A549 (cell line): ENCODE data around the gene IQCN. TPM values are rescaled to one million over a fixed set of nuclear protein-coding genes. Genes with fewer than 3 reads are reported as not detected.

Experiments
- ATAC-seq, 2 experiments: fragments of 200-7000 bp in 1 of 2; fragments of >200 bp in 1 of 2; cut with Nextera tagmentation in 1 of 2; cut with Tn5 transposase in 1 of 2; 3 replicates each; pipeline versions ENCODE4 v1.8.0 to v1.9.1; 2018 to 2020; ENCODE audit warnings: mild to moderate bottlenecking in 1 of 2, moderate library complexity in 1 of 2
- CTCF ChIA-PET: fragments of 300-600 bp; sonication (Branson Sonifier 250); formaldehyde crosslinking; extraction: SDS; loops from one replicate; lab custom pipeline; 2021; ENCODE audit warnings: antibody characterized with exemption, inconsistent platforms; lab: Yijun Ruan, JAX
- POLR2A ChIA-PET: fragments of 350-600 bp; formaldehyde crosslinking; extraction: SDS; loops from one replicate; lab custom pipeline; 2021; ENCODE audit warnings: antibody characterized with exemption, inconsistent platforms; lab: Yijun Ruan, JAX
- DNase-seq, 2 experiments: peaks; one replicate each; pipeline versions ENCODE4 v3.0.0 to v3.0.0-alpha.2; 2011 to 2016; ENCODE audit warnings: low read depth in 1 of 2, low spot score in 1 of 2
- FAIRE-seq: peaks from 2 replicates; lab custom pipeline; 2011; peaks lifted over from hg19 to GRCh38; lab: Jason Lieb, UNC
- H3K27ac ChIP-seq, 2 experiments: fragments of >200 bp; sonication (Bioruptor Twin); formaldehyde crosslinking; 3 replicates each; pipeline ENCODE4 v1.5.1; 2016 to 2017
- H3K4me1 ChIP-seq: fragments of >200 bp; sonication (Bioruptor Twin); formaldehyde crosslinking; 3 replicates; pipeline ENCODE4 v1.6.1; 2016
- H3K4me2 ChIP-seq: fragments of >200 bp; sonication (Bioruptor Twin); formaldehyde crosslinking; 3 replicates; pipeline ENCODE4 v1.6.1; 2016
- H3K4me3 ChIP-seq: fragments of >200 bp; sonication (Bioruptor Twin); formaldehyde crosslinking; 3 replicates; pipeline ENCODE4 v1.5.1; 2016
- H3K9me3 ChIP-seq: fragments of >200 bp; sonication (Bioruptor Twin); formaldehyde crosslinking; 3 replicates; pipeline ENCODE4 v1.6.1; 2016
- CEBPB ChIP-seq, 2 experiments: fragments of >200 bp in 1 of 2; sonication (Bioruptor Twin) in 1 of 2; formaldehyde crosslinking in 1 of 2; IDR thresholded peaks; 2 replicates each; pipeline ENCODE4 v1.6.1; 2012 to 2016
- EHF ChIP-seq: fragments of 250-450 bp; sonication (Bioruptor Pico); IDR thresholded peaks from 2 replicates; pipeline ENCODE4 v1.5.0; 2020; ENCODE audit warnings: mild to moderate bottlenecking
- EHMT2 ChIP-seq: fragments of 200-600 bp; sonication (generic); IDR thresholded peaks from 2 replicates; pipeline ENCODE4 v1.6.1; 2016; ENCODE audit warnings: antibody characterized with exemption, low read depth, mild to moderate bottlenecking, moderate library complexity
- HDAC2 ChIP-seq: fragments of 200-600 bp; sonication (generic); IDR thresholded peaks from 2 replicates; pipeline ENCODE4 v1.6.1; 2016
- HOXB5 ChIP-seq: fragments of 250-450 bp; sonication (Bioruptor Pico); IDR thresholded peaks from 2 replicates; pipeline ENCODE4 v1.5.0; 2020; ENCODE audit warnings: mild to moderate bottlenecking, moderate library complexity
- JUN ChIP-seq, 2 experiments: fragments of >200 bp; sonication (Bioruptor Twin); formaldehyde crosslinking; IDR thresholded peaks; 2 replicates in 1 of 2; 3 replicates in 1 of 2; pipeline ENCODE4 v1.6.1; 2016 to 2017
- JUNB ChIP-seq: fragments of >200 bp; sonication (Bioruptor Twin); formaldehyde crosslinking; IDR thresholded peaks from 2 replicates; pipeline ENCODE4 v1.6.1; 2016
- KDM1A ChIP-seq: fragments of 200-600 bp; sonication (generic); IDR thresholded peaks from 2 replicates; pipeline ENCODE4 v1.6.1; 2016; ENCODE audit warnings: low read depth, mild to moderate bottlenecking
- SMC3 ChIP-seq: fragments of >200 bp; sonication (Bioruptor Twin); formaldehyde crosslinking; IDR thresholded peaks from 3 replicates; pipeline ENCODE4 v1.6.1; 2018; ENCODE audit warnings: inconsistent platforms
- WGBS: methylation state at CpG from one replicate; pipeline ENCODE4 v1.1.6; 2017; ENCODE audit errors: missing lambda C conversion rate; 5-methylcytosine and 5-hydroxymethylcytosine counted together
- polyA plus RNA-seq, 4 experiments: library from polyadenylated mRNA; depleted of rRNA in 3 of 4; stranded (reverse); fragments of >200 nt; fragmentation: RNase III in 1 of 4; extraction: RNeasy Plus Mini Kit Qiagen cat#74134 plus additional on column Dnase treatment in 1 of 4; gene quantifications; 2 replicates in 3 of 4; 3 replicates in 1 of 4; pipeline ENCODE4 v1.2.3, GENCODE V29; 2011 to 2017
- TF ChIP-seq, protein P1 (sequence below): fragments of 200-600 bp; sonication (generic); IDR thresholded peaks from 2 replicates; pipeline ENCODE4 v1.6.1; 2016; ENCODE audit warnings: antibody characterized with exemption, mild to moderate bottlenecking, moderate library complexity
- TF ChIP-seq, protein P2 (sequence below): fragments of >200 bp; sonication (Bioruptor Twin); formaldehyde crosslinking; IDR thresholded peaks from 3 replicates; pipeline ENCODE4 v1.5.1; 2016
- TF ChIP-seq, protein P3 (sequence below): fragments of 450-650 bp; IDR thresholded peaks from 2 replicates; pipeline ENCODE4 v1.6.1; 2014; ENCODE audit warnings: antibody characterized with exemption

IQCN gene
- polyA plus RNA-seq, 2 of the 4 experiments (the other 2 are of a cell fraction) = 0.34 to 0.50 TPM

DNA sequence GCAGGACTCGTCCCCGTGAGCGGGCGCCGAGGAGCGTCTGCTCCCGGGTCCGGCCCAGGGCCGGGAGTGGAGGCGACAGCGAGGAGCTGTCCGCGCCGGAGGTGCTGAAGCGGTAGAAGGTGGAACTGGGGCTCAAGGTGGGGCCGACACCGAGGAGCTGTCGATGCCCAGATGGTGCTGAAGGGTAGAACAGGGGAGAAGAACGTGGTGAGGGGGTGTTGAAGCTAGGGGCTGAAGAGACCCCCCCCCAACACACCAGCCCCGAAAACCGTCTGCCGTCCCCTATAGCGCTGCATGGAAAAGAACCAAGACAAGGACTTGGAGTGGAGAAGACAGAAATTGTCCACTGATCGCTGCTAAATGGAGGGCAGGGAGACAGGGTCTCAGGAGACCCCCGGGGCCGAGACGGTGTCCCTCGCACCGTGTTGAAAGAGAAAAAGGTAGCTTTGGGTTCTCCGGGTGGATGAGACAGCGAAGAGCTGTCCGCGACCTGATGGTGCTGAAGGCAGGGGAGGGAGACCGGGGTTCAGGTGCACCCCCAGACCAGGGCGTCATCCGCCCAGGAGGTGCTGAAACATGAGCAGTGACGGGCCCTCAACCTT lies 40.9 kb downstream of the IQCN start:
- ATAC-seq (peak; percentile 66 to 72; a peak in 5 of 6 replicates), FAIRE-seq (no peak), DNase-seq (peak; percentile 50 to 69)
- no peak overlapping the region for H3K4me3 ChIP-seq
- CTCF ChIA-PET = interaction anchor here (0.5 to 4.7 kb wide), 7 partner anchors 12 to 658 kb away, joined by 3 to 34 read pairs (median 4); no protein-coding TSS in a partner anchor
- 29% methylated on average over 28 of the region's 37 CpGs for WGBS
- H3K4me1 ChIP-seq = peaks cover 20% of the 10 kb centered on the region
- TF ChIP-seq, protein P1, sequence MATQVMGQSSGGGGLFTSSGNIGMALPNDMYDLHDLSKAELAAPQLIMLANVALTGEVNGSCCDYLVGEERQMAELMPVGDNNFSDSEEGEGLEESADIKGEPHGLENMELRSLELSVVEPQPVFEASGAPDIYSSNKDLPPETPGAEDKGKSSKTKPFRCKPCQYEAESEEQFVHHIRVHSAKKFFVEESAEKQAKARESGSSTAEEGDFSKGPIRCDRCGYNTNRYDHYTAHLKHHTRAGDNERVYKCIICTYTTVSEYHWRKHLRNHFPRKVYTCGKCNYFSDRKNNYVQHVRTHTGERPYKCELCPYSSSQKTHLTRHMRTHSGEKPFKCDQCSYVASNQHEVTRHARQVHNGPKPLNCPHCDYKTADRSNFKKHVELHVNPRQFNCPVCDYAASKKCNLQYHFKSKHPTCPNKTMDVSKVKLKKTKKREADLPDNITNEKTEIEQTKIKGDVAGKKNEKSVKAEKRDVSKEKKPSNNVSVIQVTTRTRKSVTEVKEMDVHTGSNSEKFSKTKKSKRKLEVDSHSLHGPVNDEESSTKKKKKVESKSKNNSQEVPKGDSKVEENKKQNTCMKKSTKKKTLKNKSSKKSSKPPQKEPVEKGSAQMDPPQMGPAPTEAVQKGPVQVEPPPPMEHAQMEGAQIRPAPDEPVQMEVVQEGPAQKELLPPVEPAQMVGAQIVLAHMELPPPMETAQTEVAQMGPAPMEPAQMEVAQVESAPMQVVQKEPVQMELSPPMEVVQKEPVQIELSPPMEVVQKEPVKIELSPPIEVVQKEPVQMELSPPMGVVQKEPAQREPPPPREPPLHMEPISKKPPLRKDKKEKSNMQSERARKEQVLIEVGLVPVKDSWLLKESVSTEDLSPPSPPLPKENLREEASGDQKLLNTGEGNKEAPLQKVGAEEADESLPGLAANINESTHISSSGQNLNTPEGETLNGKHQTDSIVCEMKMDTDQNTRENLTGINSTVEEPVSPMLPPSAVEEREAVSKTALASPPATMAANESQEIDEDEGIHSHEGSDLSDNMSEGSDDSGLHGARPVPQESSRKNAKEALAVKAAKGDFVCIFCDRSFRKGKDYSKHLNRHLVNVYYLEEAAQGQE = peak; percentile 97
- TF ChIP-seq CEBPB (IDR thresholded peaks at IDR 0.05) (no peak), HOXB5 (CRISPR knock-in tag) (0 out of 2 replicates have a peak, but pooled peaks have one; percentile 50), EHMT2 (peak; percentile 97; the same call in 1 of the 2 replicates)
- H3K9me3 ChIP-seq = no peaks in the 10 kb centered on the region
- POLR2A ChIA-PET = interaction anchor here (1.3 kb wide), 1 partner anchor 48 kb away, joined by 3 read pairs; no protein-coding TSS in a partner anchor
- no peak overlapping the region for H3K27ac ChIP-seq
- peak overlapping the region; percentile 72 for H3K4me2 ChIP-seq

DNA sequence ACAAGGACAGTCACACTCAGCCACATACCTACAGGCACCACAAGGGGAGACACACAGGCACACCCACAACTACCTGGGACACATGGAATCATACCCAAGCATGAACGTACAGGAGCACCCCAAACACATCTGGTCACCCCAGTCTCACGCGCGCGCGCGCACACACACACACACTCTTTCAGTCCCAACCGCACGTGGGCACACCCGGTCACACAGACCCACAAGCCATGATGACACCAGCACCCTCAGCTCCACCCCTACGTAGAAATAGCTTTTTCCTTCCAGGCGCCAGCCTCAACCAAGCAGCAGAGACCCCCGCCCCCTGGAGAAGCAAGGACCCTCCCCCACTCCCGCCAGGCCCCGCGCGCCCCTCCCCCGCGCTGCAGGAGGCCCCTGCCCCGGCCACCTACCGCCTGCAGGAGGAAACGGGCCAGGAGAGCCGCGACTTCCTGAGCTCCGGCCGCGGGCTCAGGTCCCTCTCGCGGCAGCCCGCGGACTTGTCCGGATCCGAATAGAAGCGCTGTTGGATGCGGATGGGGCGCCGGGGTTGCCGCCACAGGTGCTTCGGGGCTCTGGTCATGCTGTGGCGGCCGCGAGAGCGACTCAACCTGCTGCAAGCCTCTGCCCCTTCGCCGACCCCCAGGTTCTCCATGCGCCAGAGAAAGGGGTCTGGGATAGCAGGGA lies 41.6 kb downstream of the IQCN start:
- WGBS = 25% methylated on average over 20 of the region's 46 CpGs

More for the DNA sequence above, 41.6 kb downstream of the IQCN start:
- peak in 1 of 2 experiments; percentile 58 for DNase-seq
- no peak for FAIRE-seq
- no peak overlapping the region for H3K27ac ChIP-seq
- POLR2A ChIA-PET = interaction anchor here (0.5 to 1.3 kb wide), 2 partner anchors 17 to 49 kb away, joined by 3 to 6 read pairs; no protein-coding TSS in a partner anchor
- CTCF ChIA-PET = interaction anchor here (0.5 to 4.7 kb wide), 7 partner anchors 9 to 658 kb away, joined by 3 to 34 read pairs (median 4); no protein-coding TSS in a partner anchor
- no peak overlapping the region for H3K4me3 ChIP-seq
- H3K4me2 ChIP-seq = peak overlapping the region; percentile 72
- H3K9me3 ChIP-seq = no peaks in the 10 kb centered on the region
- TF ChIP-seq, protein P2, sequence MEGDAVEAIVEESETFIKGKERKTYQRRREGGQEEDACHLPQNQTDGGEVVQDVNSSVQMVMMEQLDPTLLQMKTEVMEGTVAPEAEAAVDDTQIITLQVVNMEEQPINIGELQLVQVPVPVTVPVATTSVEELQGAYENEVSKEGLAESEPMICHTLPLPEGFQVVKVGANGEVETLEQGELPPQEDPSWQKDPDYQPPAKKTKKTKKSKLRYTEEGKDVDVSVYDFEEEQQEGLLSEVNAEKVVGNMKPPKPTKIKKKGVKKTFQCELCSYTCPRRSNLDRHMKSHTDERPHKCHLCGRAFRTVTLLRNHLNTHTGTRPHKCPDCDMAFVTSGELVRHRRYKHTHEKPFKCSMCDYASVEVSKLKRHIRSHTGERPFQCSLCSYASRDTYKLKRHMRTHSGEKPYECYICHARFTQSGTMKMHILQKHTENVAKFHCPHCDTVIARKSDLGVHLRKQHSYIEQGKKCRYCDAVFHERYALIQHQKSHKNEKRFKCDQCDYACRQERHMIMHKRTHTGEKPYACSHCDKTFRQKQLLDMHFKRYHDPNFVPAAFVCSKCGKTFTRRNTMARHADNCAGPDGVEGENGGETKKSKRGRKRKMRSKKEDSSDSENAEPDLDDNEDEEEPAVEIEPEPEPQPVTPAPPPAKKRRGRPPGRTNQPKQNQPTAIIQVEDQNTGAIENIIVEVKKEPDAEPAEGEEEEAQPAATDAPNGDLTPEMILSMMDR = no peak
- TF ChIP-seq JUN (IDR thresholded peaks at IDR 0.05) (no peak), EHF (CRISPR knock-in tag) (no peak), HDAC2 (no peak), JUNB (no peak), SMC3 (no peak), KDM1A (no peak)
- TF ChIP-seq, protein P3, sequence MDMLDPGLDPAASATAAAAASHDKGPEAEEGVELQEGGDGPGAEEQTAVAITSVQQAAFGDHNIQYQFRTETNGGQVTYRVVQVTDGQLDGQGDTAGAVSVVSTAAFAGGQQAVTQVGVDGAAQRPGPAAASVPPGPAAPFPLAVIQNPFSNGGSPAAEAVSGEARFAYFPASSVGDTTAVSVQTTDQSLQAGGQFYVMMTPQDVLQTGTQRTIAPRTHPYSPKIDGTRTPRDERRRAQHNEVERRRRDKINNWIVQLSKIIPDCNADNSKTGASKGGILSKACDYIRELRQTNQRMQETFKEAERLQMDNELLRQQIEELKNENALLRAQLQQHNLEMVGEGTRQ = no peak
- TF ChIP-seq, protein P1 = no peak
- TF ChIP-seq, all 56 proteins: peak for 0
- peak; percentile 45 to 65; a peak in 4 of 6 replicates for ATAC-seq
- peaks cover 20% of the 10 kb centered on the region for H3K4me1 ChIP-seq
